Stomach (tissue), 9 donors: ENCODE measurements around the gene PCDH18. TPM values are rescaled to one million over a fixed set of nuclear protein-coding genes. Genes with fewer than 3 reads are reported as not detected.

ENCODE experiments used
- DNase-seq, 2 donors: peaks; one replicate each; pipeline versions ENCODE4 v3.0.0 to v3.0.0-alpha.2; 2013 to 2019
- H3K27ac ChIP-seq, 5 donors: fragments of 200-600 bp in 4 of 5; sonication (generic) in 4 of 5; one replicate each; pipeline ENCODE4 v1.5.1; 2013 to 2019; ENCODE audit warnings: mild to moderate bottlenecking in 1 of 5, moderate library complexity in 1 of 5
- H3K27me3 ChIP-seq, 3 donors: fragments of 200-600 bp; sonication (generic); one replicate each; pipeline ENCODE4 v1.5.1; 2017 to 2019; ENCODE audit warnings: mixed run types in 1 of 3
- H3K36me3 ChIP-seq, 4 donors: fragments of 200-600 bp; sonication (generic); 1 replicate in 3 of 4; 2 replicates in 1 of 4; pipeline ENCODE4 v1.5.1; 2016 to 2019
- H3K4me1 ChIP-seq, 4 donors: fragments of 200-600 bp; sonication (generic); one replicate each; pipeline ENCODE4 v1.5.1; 2016 to 2019
- H3K4me3 ChIP-seq, 4 donors: fragments of 200-600 bp; sonication (generic) in 3 of 4; one replicate each; pipeline ENCODE4 v1.5.1; 2016 to 2019; ENCODE audit warnings: mild to moderate bottlenecking in 1 of 4
- H3K9me3 ChIP-seq, 4 donors: fragments of 200-600 bp; sonication (generic); one replicate each; pipeline ENCODE4 v1.5.1; 2016 to 2019
- EP300 ChIP-seq: sonication (generic); formaldehyde crosslinking; IDR thresholded peaks from one replicate; pipeline ENCODE4 v1.6.1; 2017; ENCODE audit warnings: antibody characterized with exemption
- POLR2A ChIP-seq, 4 donors: fragments of 450-650 bp; IDR thresholded peaks; one replicate each; pipeline ENCODE4 v1.6.1; 2016; ENCODE audit warnings: antibody characterized with exemption in 4 of 4, control low read depth in 2 of 4, mild to moderate bottlenecking in 1 of 4, moderate library complexity in 1 of 4
- POLR2AphosphoS5 ChIP-seq, 3 donors: sonication (generic); formaldehyde crosslinking; IDR thresholded peaks; one replicate each; pipeline ENCODE4 v1.6.1; 2016; ENCODE audit warnings: antibody characterized with exemption in 3 of 3
- WGBS, 5 donors: extraction: QIAGEN DNeasy Blood & Tissue Kit in 3 of 5; methylation state at CpG; one replicate each; pipeline versions ENCODE4 v1.1.5 to v1.1.7; 2013 to 2018; 5-methylcytosine and 5-hydroxymethylcytosine counted together
- intact Hi-C: fragments of 100-400 bp; cut with DNase I; formaldehyde crosslinking; loops from one replicate; pipeline ENCODE4 v1.15.1; 2023; ENCODE audit warnings: low total_unique reads
- polyA plus RNA-seq, 3 donors: library from polyadenylated mRNA; stranded (reverse); fragments of 200-250 nt; gene quantifications; one replicate each; pipeline ENCODE4 v1.2.3, GENCODE V29; 2013
- total RNA-seq, 5 donors: library from RNA; depleted of rRNA; stranded (reverse); fragments of >200 nt; gene quantifications; one replicate each; pipeline versions ENCODE4 v1.1.0 to v1.2.3, GENCODE V29; 2014 to 2016
- TF ChIP-seq, protein P1 (sequence below), 7 experiments: fragments of 450-650 bp in 4 of 7; fragments of 200-600 bp in 3 of 7; sonication (generic) in 3 of 7; IDR thresholded peaks; one replicate each; pipeline ENCODE4 v1.5.1; 2016 to 2019; ENCODE audit warnings: antibody characterized with exemption in 7 of 7, control low read depth in 2 of 7, mild to moderate bottlenecking in 1 of 7
- donor health status: healthy with polysubstance abuse.
- donor health status: Bipolar disorder and iron deficiency.
- donor health status: healthy.

PCDH18 gene
- total and polyA plus RNA-seq, 8 donors = 0.58 to 99.1 (median 7.1) TPM

DNA sequence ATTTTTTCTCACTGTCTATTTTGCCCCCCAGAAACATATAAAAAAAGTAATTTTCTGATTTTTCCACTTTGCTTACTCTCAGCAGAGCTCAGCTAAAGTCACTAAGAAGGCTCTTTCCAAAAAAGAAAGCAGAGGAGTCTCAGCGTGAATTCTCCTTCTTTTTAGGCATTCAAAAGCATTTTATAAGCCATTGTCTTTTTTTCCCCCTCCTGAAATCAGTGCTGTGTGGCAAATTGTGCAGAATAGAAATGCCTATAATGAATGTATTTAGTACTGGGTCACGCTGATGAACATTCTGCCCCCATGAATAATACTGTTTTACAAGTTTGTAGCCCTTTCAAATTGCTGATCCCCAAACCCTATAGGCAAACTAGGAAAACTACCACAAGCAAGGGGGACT is 1.6 kb upstream of the PCDH18 start:
- WGBS, 5 donors = 50 to 75% (median 68%) methylated on average over 2 of the region's 2 CpGs
- H3K4me1 ChIP-seq = peaks cover 0 to 11% (median 0%) of the 10 kb centered on the region in 4 donors
- intact Hi-C loops = no loop called here
- TF ChIP-seq, protein P1, sequence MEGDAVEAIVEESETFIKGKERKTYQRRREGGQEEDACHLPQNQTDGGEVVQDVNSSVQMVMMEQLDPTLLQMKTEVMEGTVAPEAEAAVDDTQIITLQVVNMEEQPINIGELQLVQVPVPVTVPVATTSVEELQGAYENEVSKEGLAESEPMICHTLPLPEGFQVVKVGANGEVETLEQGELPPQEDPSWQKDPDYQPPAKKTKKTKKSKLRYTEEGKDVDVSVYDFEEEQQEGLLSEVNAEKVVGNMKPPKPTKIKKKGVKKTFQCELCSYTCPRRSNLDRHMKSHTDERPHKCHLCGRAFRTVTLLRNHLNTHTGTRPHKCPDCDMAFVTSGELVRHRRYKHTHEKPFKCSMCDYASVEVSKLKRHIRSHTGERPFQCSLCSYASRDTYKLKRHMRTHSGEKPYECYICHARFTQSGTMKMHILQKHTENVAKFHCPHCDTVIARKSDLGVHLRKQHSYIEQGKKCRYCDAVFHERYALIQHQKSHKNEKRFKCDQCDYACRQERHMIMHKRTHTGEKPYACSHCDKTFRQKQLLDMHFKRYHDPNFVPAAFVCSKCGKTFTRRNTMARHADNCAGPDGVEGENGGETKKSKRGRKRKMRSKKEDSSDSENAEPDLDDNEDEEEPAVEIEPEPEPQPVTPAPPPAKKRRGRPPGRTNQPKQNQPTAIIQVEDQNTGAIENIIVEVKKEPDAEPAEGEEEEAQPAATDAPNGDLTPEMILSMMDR (IDR thresholded peaks at IDR 0.05) = no peak
- no peak for TF ChIP-seq POLR2AphosphoS5 (IDR thresholded peaks at IDR 0.05)
- no peak for TF ChIP-seq POLR2A (IDR thresholded peaks at IDR 0.05)
- TF ChIP-seq EP300 = no peak
- peak overlapping the region; percentile 7 to 88 (median 77) for H3K27ac ChIP-seq
- no peaks in the 10 kb centered on the region for H3K27me3 ChIP-seq
- no peaks in the 10 kb centered on the region for H3K9me3 ChIP-seq
- peak overlapping the region in 1 of 4 donors; percentile 54 for H3K4me3 ChIP-seq
- H3K36me3 ChIP-seq = no peaks in the 10 kb centered on the region
- no peak for DNase-seq

DNA sequence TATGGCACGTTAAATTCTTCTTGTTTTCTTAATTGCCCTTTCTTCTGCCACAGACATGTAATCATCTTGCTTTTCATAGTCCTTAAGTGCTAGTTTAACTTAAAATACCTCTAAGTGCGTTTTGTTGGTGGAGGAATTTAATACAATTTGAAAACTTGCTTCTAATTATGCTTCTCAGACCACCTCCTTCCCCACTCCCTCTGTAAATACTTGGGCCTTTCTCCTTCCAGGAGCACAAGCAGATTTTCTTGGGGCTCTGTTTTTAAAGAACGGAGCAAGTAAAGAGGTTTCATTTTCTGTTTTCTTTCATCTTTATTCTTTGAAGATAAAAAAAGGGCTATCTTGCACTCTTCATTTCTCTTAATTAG is 559 bp upstream of the PCDH18 start:
- H3K27me3 ChIP-seq = no peaks in the 10 kb centered on the region
- 4 to 10% (median 6%) methylated on average over 3 of the region's 3 CpGs for WGBS, 5 donors
- H3K9me3 ChIP-seq = no peaks in the 10 kb centered on the region
- peak overlapping the region; percentile 47 to 54 (median 52) for H3K4me3 ChIP-seq
- TF ChIP-seq EP300 (no peak), POLR2A (IDR thresholded peaks at IDR 0.05) (no peak), POLR2AphosphoS5 (IDR thresholded peaks at IDR 0.05) (no peak)
- TF ChIP-seq, protein P1 (IDR thresholded peaks at IDR 0.05) = no peak
- no peak for DNase-seq
- no peaks in the 10 kb centered on the region for H3K36me3 ChIP-seq
- peak overlapping the region in 4 of 5 donors; percentile 75 to 88 (median 81) for H3K27ac ChIP-seq
- H3K4me1 ChIP-seq = peaks cover 0 to 11% (median 0%) of the 10 kb centered on the region in 4 donors
- intact Hi-C loops = no loop called here

DNA sequence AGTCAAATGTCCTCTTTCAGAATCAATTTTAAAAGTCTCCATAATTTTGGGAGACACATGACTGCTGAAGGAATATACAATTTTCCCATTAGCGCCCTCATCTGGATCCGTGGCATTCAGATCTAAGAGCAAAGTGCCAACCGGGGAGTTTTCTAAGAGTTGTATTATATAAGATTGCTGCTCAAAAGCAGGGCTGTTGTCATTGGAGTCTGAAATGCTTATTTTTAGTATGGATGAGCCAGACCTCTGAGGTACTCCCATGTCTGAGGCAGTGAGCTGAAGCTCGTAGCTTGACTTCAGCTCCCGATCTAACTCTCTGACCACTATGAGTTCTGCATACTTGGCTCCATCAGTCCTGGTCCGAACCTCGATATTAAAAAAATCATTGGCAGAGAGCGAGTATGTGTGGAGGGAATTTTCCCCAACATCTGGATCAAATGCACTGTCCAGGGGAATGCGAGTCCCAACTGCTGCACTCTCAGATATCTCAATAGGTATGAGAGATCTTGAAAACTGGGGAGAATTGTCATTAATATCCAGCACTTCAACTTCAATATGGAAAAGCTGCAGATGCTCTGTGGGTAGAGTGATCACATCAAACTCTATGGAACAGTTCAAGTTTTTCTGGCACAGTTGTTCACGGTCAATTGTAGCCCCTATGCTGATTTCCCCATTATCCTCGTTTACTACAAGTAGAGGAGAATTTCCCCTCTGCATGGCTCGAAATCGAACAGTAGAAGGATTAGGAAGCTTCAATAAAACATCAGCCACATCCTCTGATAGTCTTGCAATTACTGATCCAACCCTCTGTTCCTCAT is 917 bp downstream of the PCDH18 start:
- peak in 1 of 2 donors; percentile 71 for DNase-seq
- WGBS, 5 donors = 10 to 31% (median 22%) methylated on average over 13 of the region's 13 CpGs
- intact Hi-C loops = no loop called here

DNA sequence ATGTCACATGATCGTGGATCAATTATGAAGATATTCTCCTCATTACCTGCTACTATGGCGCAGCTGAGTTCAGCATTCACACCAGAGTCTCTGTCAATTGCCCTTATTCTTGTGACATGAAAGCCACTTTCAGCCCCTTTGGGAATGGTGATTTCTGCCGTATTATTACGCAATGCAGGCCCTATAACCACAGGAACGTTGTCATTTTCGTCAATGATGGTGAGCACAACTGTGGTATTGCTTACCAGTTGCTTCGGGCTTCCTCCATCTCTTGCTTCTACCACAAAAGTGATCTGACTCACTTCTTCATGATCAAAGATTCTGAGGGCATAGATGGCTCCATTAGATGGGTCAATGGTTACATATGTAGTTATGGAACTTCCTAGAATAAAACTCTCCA is 2.1 kb downstream of the PCDH18 start:
- H3K9me3 ChIP-seq = no peaks in the 10 kb centered on the region
- peak overlapping the region; percentile 47 to 54 (median 52) for H3K4me3 ChIP-seq
- H3K36me3 ChIP-seq = no peaks in the 10 kb centered on the region
- intact Hi-C loops = no loop called here
- 43 to 77% (median 73%) methylated on average over 7 of the region's 7 CpGs for WGBS, 5 donors
- H3K4me1 ChIP-seq = peaks cover 0 to 18% (median 0%) of the 10 kb centered on the region in 4 donors
- no peaks in the 10 kb centered on the region for H3K27me3 ChIP-seq
- DNase-seq = no peak
- H3K27ac ChIP-seq = peak overlapping the region in 4 of 5 donors; percentile 75 to 88 (median 81)
- TF ChIP-seq POLR2A (IDR thresholded peaks at IDR 0.05) (no peak), EP300 (no peak)

More for the DNA sequence above, 917 bp downstream of the PCDH18 start:
- H3K4me1 ChIP-seq = peaks cover 0 to 15% (median 0%) of the 10 kb centered on the region in 4 donors
- TF ChIP-seq POLR2A (IDR thresholded peaks at IDR 0.05) (no peak), EP300 (no peak)
- no peaks in the 10 kb centered on the region for H3K9me3 ChIP-seq
- H3K4me3 ChIP-seq = peak overlapping the region; percentile 47 to 54 (median 52)
- H3K27ac ChIP-seq = peak overlapping the region in 4 of 5 donors; percentile 75 to 88 (median 81)
- H3K36me3 ChIP-seq = no peaks in the 10 kb centered on the region
- no peaks in the 10 kb centered on the region for H3K27me3 ChIP-seq

DNA sequence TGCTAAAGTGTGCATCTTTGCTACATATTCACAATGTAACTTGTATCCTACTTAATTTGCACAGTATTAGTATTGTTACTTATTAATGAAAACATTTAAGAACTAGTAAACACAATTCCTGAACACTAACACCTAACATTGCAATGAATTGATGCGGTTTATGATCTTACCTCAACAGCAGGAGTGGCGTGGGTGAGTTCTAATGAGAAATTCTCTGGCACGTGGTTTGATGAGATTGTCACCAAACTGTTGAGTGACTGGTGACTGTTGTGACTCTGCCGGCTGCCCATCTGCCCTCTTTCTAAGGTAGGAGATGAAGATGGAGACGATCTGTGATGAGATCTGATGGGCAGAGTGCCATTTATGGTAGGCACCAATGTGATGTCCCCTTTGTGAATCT is 2.9 kb downstream of the PCDH18 start:
- WGBS, 5 donors = 60 to 79% (median 68%) methylated on average over 5 of the region's 5 CpGs
- H3K27ac ChIP-seq = peak overlapping the region in 3 of 5 donors; percentile 77 to 88 (median 85)
- intact Hi-C loops = no loop called here

More for the DNA sequence above, 2.9 kb downstream of the PCDH18 start:
- DNase-seq = no peak
- Histone ChIP-seq H3K27me3 (no peaks in the 10 kb centered on the region), H3K9me3 (no peaks in the 10 kb centered on the region), H3K4me1 (peaks cover 0 to 25% (median 0%) of the 10 kb centered on the region in 4 donors), H3K4me3 (peak overlapping the region; percentile 47 to 54 (median 52)), H3K36me3 (no peaks in the 10 kb centered on the region)
- TF ChIP-seq, protein P1 (IDR thresholded peaks at IDR 0.05) = no peak
- TF ChIP-seq EP300 (no peak), POLR2A (IDR thresholded peaks at IDR 0.05) (no peak), POLR2AphosphoS5 (IDR thresholded peaks at IDR 0.05) (no peak)
